Spinal cord (tissue), 10 donors: ENCODE data around the gene NUCB2. TPM values are rescaled to one million over a fixed set of nuclear protein-coding genes. Genes with fewer than 3 reads are reported as not detected.

ENCODE experiments used
- DNase-seq, 6 donors: peaks; one replicate each; pipeline versions ENCODE4 v3.0.0 to v3.0.0-alpha.2; 2013 to 2015; ENCODE audit warnings: low spot score in 6 of 6, low read depth in 4 of 6
- H3K27ac ChIP-seq: one replicate; pipeline ENCODE4 v1.5.1; 2013; ENCODE audit warnings: low read depth, low read length, control low read depth
- H3K27me3 ChIP-seq: one replicate; pipeline ENCODE4 v1.6.1; 2013; ENCODE audit warnings: low read length; ENCODE audit not compliant: control insufficient read depth, insufficient read depth
- H3K36me3 ChIP-seq: one replicate; pipeline ENCODE4 v1.6.1; 2013; ENCODE audit warnings: low read length; ENCODE audit not compliant: control insufficient read depth, insufficient read depth
- H3K4me1 ChIP-seq: one replicate; pipeline ENCODE4 v1.6.1; 2013; ENCODE audit warnings: low read length; ENCODE audit not compliant: control insufficient read depth, insufficient read depth
- H3K4me3 ChIP-seq: one replicate; pipeline ENCODE4 v1.5.1; 2013; ENCODE audit warnings: low read depth, low read length, control low read depth
- H3K9me3 ChIP-seq: one replicate; pipeline ENCODE4 v1.6.1; 2013; ENCODE audit warnings: low read length; ENCODE audit not compliant: control insufficient read depth, insufficient read depth
- WGBS: methylation state at CpG from one replicate; pipeline ENCODE4 v1.1.5; 2013; ENCODE audit warnings: missing lambda C conversion rate; ENCODE audit not compliant: insufficient coverage; 5-methylcytosine and 5-hydroxymethylcytosine counted together
- polyA plus RNA-seq, 2 donors: library from polyadenylated mRNA; unstranded; fragments of 120-200 nt; gene quantifications; one replicate each; pipeline ENCODE4 v1.2.1, GENCODE V29; 2013; ENCODE audit not compliant: insufficient read length in 2 of 2
- total RNA-seq, 2 donors: library from RNA; depleted of rRNA in 1 of 2; stranded (reverse); fragments of 120-200 nt in 1 of 2; fragments of >200 nt in 1 of 2; gene quantifications; one replicate each; pipeline versions ENCODE4 v1.2.3 to v1.2.4, GENCODE V29; 2013 to 2014
- donor health status: healthy.

The NUCB2 gene
- total and polyA plus RNA-seq, 4 donors, result 72.8 to 159 (median 88.7) TPM

DNA sequence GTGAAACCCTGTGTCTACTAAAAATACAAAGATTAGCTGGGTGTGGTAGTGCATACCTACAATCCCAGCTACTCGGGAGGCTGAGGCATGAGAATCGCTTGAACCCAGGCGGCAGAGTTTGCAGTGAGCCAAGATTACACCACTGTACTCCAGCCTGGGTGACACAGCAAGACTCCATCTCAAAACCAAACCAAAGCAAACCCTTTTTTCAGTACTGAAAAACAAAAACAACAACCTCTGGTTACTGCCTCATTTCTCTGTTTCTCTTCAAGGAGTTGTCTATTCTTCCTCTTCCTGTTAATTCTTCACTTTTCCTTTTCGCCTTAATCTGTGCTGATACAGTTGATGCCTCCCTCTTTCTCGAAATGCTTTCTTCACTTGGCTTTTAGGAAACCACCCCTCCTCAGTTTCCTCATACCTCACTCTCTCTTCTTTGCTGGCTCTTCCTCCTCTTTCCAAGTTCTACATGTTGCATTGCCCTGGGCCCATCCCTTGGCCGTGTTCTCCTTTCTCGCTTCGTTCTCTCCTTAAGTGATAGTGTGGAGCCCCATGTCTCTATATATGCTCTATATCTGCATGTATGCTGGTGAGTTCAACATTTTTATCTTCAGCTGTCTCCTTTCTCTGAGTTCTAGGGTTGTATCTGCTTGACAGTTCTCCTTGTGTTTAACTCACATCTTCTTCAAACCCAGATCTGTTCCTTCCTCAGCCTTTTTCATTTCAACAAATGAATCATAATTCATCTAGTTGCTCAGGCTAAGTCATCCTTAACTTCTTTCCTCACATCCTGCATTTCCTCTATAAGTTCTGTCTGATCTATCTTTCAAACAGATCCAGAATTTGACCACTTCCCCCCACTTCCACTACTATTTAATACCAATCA is 37.1 kb downstream of the NUCB2 start:
- H3K27ac ChIP-seq, result no peak overlapping the region
- H3K36me3 ChIP-seq, result peaks cover 17% of the 10 kb centered on the region
- DNase-seq, result no peak
- no peaks in the 10 kb centered on the region for H3K9me3 ChIP-seq
- no peaks in the 10 kb centered on the region for H3K27me3 ChIP-seq
- WGBS, result 96% methylated on average over 5 of the region's 8 CpGs
- no peaks in the 10 kb centered on the region for H3K4me1 ChIP-seq
- H3K4me3 ChIP-seq, result no peak overlapping the region

DNA sequence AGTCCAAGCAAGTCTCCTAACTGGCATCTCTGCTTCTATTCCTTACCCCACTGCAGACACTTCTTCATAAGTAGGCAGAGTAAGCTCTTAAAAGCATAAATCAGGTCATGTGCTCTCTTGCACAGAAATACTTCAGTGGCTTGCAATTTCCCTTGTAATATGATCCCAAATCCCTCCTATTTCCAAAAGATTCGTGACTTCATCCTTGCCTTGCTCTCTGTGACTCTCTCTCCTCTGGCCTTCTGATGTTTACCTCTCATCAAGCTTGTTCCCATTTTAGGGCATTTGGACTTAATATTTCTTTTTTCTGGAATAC is 37.7 kb downstream of the NUCB2 start:
- WGBS, result 75% methylated on average over 1 of the region's 1 CpG
- no peak overlapping the region for H3K27ac ChIP-seq
- H3K4me1 ChIP-seq, result no peaks in the 10 kb centered on the region
- H3K27me3 ChIP-seq, result no peaks in the 10 kb centered on the region
- no peak for DNase-seq
- no peaks in the 10 kb centered on the region for H3K9me3 ChIP-seq
- H3K4me3 ChIP-seq, result no peak overlapping the region
- H3K36me3 ChIP-seq, result peaks cover 15% of the 10 kb centered on the region

GRCh38 chr11:17314904-17315426 is 38.4 kb downstream of the NUCB2 start:
- H3K4me3 ChIP-seq, result no peak overlapping the region
- WGBS, result no CpG with 5 or more reads among the region's 1 CpG
- H3K4me1 ChIP-seq, result no peaks in the 10 kb centered on the region
- H3K27me3 ChIP-seq, result no peaks in the 10 kb centered on the region
- no peaks in the 10 kb centered on the region for H3K9me3 ChIP-seq
- DNase-seq, result no peak
- no peak overlapping the region for H3K27ac ChIP-seq
- H3K36me3 ChIP-seq, result peaks cover 15% of the 10 kb centered on the region

GRCh38 chr11:17328871-17329494 is 52.4 kb downstream of the NUCB2 start:
- DNase-seq, result peak in 1 of 6 donors; percentile 15
- WGBS, result 77% methylated on average over 5 of the region's 5 CpGs
- H3K4me1 ChIP-seq, result no peaks in the 10 kb centered on the region
- H3K4me3 ChIP-seq, result no peak overlapping the region
- H3K27ac ChIP-seq, result no peak overlapping the region
- no peaks in the 10 kb centered on the region for H3K27me3 ChIP-seq
- peaks cover 8% of the 10 kb centered on the region for H3K36me3 ChIP-seq
- H3K9me3 ChIP-seq, result no peaks in the 10 kb centered on the region

DNA sequence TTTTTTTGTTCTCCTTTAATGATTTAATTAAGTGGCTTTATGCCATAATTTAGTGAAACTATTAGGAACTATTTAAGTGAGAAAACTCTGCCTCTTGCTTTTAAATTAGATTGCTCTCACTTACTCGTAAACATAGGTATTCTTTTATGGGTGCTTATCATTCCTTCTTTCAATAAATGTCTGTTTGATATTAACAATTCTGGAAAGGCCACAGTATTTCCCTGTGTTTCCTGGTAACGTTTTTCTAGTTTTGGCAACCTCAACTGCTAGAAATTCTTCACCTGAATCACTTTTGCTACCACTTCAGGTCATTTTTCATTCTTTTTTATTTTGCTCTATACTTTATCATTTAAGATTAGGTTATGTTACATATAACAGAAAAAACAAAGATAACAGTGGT is 55.1 kb downstream of the NUCB2 start:
- Histone ChIP-seq H3K4me3 (no peak overlapping the region), H3K27ac (no peak overlapping the region), H3K4me1 (no peaks in the 10 kb centered on the region), H3K9me3 (no peaks in the 10 kb centered on the region), H3K27me3 (no peaks in the 10 kb centered on the region), H3K36me3 (peaks cover 8% of the 10 kb centered on the region)
- DNase-seq, result no peak
- WGBS, result no CpG with 5 or more reads among the region's 2 CpGs

DNA sequence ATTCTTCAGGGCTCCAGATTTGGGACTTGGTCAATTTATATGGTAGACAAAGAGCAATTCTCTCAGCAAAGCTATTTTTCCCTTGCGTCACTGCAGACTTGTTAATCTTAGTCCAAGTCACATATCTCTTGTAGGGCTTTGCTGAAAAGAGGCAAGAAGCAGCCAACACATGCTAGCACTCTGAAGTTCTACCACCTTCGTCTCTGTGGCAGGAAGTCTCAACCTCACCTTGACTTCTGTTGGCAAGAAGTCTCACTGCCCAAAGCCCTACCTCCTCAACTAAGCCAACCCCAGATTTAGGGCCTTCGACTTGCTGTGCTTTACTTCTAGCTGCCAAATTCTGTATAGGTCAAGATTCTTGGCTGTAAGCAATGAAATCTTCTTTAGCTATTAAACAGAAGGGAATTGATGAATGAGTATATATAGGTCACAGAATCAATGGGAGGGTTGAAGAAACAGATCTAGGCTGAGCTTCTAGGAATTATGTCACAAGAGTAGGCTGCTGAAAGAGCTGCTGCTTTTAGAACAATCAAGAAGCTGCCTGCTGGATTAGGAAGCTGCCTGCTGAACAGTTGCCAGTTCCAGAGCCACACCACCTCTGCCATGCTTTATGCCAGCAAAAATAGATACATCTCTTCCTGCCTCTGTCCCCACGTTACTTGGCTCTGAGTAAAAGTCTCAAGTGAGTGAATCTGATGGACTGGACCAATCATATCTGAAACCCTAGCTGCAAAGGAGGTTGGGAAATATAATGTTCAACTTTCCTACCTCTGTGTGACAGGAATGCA is 57.5 kb downstream of the NUCB2 start:
- Histone ChIP-seq H3K4me1 (no peaks in the 10 kb centered on the region), H3K36me3 (peaks cover 8% of the 10 kb centered on the region), H3K27me3 (no peaks in the 10 kb centered on the region), H3K9me3 (no peaks in the 10 kb centered on the region), H3K4me3 (no peak overlapping the region), H3K27ac (no peak overlapping the region)
- no peak for DNase-seq
- 100% methylated on average over 3 of the region's 4 CpGs for WGBS

- DNase-seq, result no peak
- no peaks in the 10 kb centered on the region for H3K4me1 ChIP-seq
- WGBS, result 100% methylated on average over 1 of the region's 2 CpGs
- H3K36me3 ChIP-seq, result no peaks in the 10 kb centered on the region
- H3K27ac ChIP-seq, result no peak overlapping the region
- H3K4me3 ChIP-seq, result no peak overlapping the region
- H3K27me3 ChIP-seq, result no peaks in the 10 kb centered on the region
- no peaks in the 10 kb centered on the region for H3K9me3 ChIP-seq
Measured at GRCh38 chr11:17343257-17343656, 66.7 kb downstream of the NUCB2 start.

DNA sequence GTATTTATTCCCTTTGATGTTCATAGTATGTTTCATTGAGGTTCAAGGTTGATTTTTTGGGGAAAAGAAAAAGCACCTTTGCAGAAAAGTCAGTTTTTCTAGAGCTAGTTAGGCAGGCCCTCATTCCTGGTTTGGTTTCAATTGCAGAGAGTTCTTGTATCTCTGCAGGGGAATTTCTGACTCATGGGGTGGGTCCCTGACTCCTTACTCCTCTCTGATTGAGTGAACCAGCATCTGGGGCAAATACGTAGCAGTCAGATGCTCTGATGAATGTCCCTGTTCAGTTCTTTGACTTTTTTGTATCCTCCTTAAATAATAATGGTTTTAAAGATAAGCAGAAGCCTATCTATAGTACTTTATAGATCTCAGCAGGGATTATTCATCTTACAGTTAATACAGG is 67.4 kb downstream of the NUCB2 start:
- no peaks in the 10 kb centered on the region for H3K27me3 ChIP-seq
- DNase-seq, result no peak
- no CpG with 5 or more reads among the region's 1 CpG for WGBS
- H3K4me1 ChIP-seq, result no peaks in the 10 kb centered on the region
- no peak overlapping the region for H3K27ac ChIP-seq
- H3K36me3 ChIP-seq, result no peaks in the 10 kb centered on the region
- no peaks in the 10 kb centered on the region for H3K9me3 ChIP-seq
- H3K4me3 ChIP-seq, result no peak overlapping the region

DNA sequence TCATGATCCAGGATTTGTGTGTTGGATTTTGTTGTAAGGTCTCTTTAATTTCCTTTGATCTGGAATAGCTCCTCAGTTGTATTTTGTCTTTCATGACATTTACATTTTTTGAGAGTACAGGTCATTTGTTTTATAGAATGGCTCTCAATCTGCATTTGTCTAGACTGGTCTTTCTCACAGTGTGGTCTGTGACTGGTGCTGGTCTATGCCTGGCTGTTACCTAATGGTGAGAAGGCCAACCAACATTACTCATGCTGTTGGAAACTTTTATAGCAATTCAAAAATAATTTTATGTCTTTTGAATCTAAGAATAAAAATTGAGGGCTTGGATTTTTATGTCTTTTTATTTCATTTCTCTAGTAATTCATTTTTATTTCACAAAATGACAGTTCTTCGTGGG is 71.1 kb downstream of the NUCB2 start:
- no peak for DNase-seq
- peaks cover 13% of the 10 kb centered on the region for H3K4me1 ChIP-seq
- H3K27me3 ChIP-seq, result peaks cover 10% of the 10 kb centered on the region
- no peaks in the 10 kb centered on the region for H3K36me3 ChIP-seq
- no peak overlapping the region for H3K27ac ChIP-seq
- no peak overlapping the region for H3K4me3 ChIP-seq
- no CpG with 5 or more reads among the region's 1 CpG for WGBS
- H3K9me3 ChIP-seq, result no peaks in the 10 kb centered on the region
